ENCODE results near the gene FGD3.
A peak's percentile ranks its signal among the peaks of the same experiment; 100 is the strongest.

DNA sequence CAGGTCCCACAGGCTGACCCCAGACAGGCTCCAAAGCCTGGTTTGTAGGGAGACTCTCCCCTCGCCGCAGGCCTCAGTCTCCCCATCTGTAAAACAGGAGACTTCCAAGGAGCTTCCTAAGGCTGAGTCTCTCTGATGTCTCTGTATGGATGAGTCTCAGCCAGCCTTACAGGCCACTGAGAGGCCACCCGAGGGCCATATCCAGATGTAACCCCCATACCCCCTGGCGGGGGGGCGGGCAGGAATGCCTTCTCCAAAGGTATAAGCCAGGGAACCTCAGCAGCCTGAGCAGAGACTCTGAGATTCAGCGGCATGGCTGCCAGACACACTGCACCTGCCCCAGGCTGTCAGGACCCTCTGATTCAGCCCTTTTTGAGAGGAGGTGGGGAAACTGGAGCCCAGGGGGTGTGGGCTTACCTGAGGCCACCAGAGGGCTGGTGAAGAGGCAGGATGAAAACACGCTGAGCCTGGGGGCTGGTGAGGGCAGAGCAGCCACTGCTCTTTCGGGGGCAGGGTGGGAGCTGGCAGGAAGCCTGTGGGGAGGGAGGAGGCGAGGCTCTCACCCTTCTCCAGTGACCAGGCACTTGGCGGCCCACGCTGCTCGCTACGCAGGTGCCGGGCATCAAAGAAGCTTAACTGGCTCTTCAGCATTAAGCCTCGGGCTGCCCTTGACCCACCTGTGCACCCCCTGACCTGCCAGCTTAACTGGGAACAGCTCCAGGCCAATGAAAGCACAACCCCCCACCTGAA is 105.6 kb downstream of the FGD3 start:
- no peak for TF ChIP-seq GABPA (IDR thresholded peaks at IDR 0.05; ENCODE audit: borderline replicate concordance, insufficient read depth, low read length)
- no peak for TF ChIP-seq POLR2A (IDR thresholded peaks at IDR 0.05; ENCODE audit: control extremely low read depth in 1 of 2, low read depth in 2 of 2, low read length in 2 of 2)
- TF ChIP-seq, protein P1, sequence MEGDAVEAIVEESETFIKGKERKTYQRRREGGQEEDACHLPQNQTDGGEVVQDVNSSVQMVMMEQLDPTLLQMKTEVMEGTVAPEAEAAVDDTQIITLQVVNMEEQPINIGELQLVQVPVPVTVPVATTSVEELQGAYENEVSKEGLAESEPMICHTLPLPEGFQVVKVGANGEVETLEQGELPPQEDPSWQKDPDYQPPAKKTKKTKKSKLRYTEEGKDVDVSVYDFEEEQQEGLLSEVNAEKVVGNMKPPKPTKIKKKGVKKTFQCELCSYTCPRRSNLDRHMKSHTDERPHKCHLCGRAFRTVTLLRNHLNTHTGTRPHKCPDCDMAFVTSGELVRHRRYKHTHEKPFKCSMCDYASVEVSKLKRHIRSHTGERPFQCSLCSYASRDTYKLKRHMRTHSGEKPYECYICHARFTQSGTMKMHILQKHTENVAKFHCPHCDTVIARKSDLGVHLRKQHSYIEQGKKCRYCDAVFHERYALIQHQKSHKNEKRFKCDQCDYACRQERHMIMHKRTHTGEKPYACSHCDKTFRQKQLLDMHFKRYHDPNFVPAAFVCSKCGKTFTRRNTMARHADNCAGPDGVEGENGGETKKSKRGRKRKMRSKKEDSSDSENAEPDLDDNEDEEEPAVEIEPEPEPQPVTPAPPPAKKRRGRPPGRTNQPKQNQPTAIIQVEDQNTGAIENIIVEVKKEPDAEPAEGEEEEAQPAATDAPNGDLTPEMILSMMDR (IDR thresholded peaks at IDR 0.05; ENCODE audit: control extremely low read depth in 1 of 3, insufficient read depth in 1 of 3, low read depth in 1 of 3, low read length in 3 of 3), result peak in 2 of 3 experiments; percentile 5 to 39; a peak in 2 of 4 replicates
- no peak for TF ChIP-seq FOSL1 (IDR thresholded peaks at IDR 0.05; ENCODE audit: insufficient read depth, low read depth, low read length)
- TF ChIP-seq EZH2 (IDR thresholded peaks at IDR 0.05; ENCODE audit: low read depth, low read length, severe bottlenecking), result no peak
- TF ChIP-seq CBX5 (IDR thresholded peaks at IDR 0.05; ENCODE audit: low read depth, low read length), result no peak
- TF ChIP-seq YY1 (IDR thresholded peaks at IDR 0.05; ENCODE audit: low read depth, low read length), result no peak
- no peak for TF ChIP-seq SIRT6 (IDR thresholded peaks at IDR 0.05; ENCODE audit: low read length)
- no peak for TF ChIP-seq SIN3A (conservative IDR thresholded peaks at IDR 0.05 in 1 of 2, IDR thresholded peaks at IDR 0.05 in 1 of 2; ENCODE audit: low read depth in 1 of 2, low read length in 2 of 2)
- no peak for TF ChIP-seq EP300 (IDR thresholded peaks at IDR 0.05; ENCODE audit: borderline replicate concordance in 1 of 2, low read depth in 2 of 2, low read length in 2 of 2)
- TF ChIP-seq SUZ12 (IDR thresholded peaks at IDR 0.05; ENCODE audit: low read length), result no peak
- TF ChIP-seq, protein P2, sequence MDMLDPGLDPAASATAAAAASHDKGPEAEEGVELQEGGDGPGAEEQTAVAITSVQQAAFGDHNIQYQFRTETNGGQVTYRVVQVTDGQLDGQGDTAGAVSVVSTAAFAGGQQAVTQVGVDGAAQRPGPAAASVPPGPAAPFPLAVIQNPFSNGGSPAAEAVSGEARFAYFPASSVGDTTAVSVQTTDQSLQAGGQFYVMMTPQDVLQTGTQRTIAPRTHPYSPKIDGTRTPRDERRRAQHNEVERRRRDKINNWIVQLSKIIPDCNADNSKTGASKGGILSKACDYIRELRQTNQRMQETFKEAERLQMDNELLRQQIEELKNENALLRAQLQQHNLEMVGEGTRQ (IDR thresholded peaks at IDR 0.05; ENCODE audit: low read length), result no peak
- no peak for TF ChIP-seq ZNF274 (IDR thresholded peaks at IDR 0.05; ENCODE audit: borderline replicate concordance, extremely low read depth, low read length)

Data from H1 (cell line).